ENCODE measurements around the gene NFIB. TPM values are rescaled to one million over a fixed set of nuclear protein-coding genes. Genes with fewer than 3 reads are reported as not detected.

Gene NFIB
- total and polyA plus RNA-seq, 2 of the 8 experiments (the other 6 are each of a cell fraction or from before 2014, with no cell fraction given): 2.6 to 13.1 TPM

DNA sequence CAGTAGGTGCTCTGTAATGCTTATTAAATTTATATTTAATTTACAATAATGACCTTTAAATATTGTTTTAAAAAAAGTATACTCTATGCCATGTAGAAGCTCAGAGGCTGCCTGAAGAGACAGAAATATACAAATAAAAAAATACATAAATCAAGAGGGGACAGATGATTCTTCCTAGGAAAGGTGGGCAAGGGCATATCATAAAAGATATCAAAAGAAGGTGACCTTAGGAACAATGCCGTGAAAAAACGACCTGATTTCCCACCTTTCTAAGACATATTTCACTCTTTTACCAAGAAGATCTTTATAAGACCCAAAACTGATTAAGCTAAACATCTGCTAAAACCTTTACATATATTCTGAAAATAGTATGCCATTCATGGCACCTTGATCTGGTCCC lies 128.9 kb downstream of the NFIB start (continued):
- no peak for TF ChIP-seq SIX5 (IDR thresholded peaks at IDR 0.05; ENCODE audit: low read depth, low read length)
- no peak for TF ChIP-seq SIRT6 (IDR thresholded peaks at IDR 0.05; ENCODE audit: low read length)
- TF ChIP-seq BCL11A (IDR thresholded peaks at IDR 0.05; ENCODE audit: low read depth in 2 of 2, low read length in 2 of 2): no peak
- no peak for TF ChIP-seq FOSL1 (IDR thresholded peaks at IDR 0.05; ENCODE audit: insufficient read depth, low read depth, low read length)
- TF ChIP-seq RBBP5 (IDR thresholded peaks at IDR 0.05; ENCODE audit: borderline replicate concordance, low read depth, low read length): no peak
- no peak for TF ChIP-seq PHF8 (conservative IDR thresholded peaks at IDR 0.05; ENCODE audit: low read depth, low read length)
